ENCODE data around the gene SLFN12L.
"Not testable (repeated sequence)": the region's sequence is repeated elsewhere in the genome, so short reads cannot be mapped to it uniquely, and the experiment has no call there.

Gene SLFN12L

DNA sequence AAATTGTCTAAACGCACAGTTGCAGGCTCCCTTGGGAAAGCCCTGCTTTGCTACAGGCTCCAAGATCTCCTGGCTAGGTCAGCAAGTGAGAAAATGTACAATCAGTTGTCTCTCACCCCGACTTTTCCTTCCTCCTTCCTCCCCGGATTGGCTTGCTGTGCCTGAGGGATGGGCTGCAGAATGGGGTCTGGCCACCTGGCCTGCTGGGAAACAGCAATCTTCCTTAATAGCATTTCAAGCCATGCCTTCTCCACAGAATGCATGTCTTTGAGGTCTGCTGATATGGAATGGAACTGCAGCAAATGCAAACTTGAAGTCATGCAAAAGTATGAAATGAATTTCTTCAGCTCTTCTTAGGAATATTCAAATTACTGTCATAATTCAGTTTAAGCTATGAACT is 46.1 kb downstream of the SLFN12L start:
- DNase-seq: no peak

DNA sequence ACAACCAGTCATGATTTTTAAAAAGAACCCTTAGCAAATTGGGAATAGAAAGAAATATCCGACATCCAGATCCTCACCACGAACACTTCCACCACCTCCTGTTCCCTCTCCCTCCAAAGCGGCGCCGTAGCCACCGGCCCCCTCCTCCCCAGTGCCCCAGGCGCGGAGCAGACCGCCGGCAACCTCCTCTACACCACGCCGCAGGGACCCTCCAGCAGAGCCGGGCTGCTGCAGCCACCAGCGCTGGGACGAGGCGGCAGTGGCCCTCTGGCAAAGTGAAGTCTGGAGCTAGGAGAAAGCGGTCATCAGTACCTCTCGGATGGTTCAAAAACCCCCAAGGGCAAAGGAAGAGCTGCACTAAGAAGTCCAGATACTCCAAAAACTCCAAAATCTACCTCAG is 47.5 kb downstream of the SLFN12L start:
- DNase-seq: no peak

GRCh38 chr17:35488991-35489390 is 48.5 kb downstream of the SLFN12L start:
- no peak for DNase-seq

DNA sequence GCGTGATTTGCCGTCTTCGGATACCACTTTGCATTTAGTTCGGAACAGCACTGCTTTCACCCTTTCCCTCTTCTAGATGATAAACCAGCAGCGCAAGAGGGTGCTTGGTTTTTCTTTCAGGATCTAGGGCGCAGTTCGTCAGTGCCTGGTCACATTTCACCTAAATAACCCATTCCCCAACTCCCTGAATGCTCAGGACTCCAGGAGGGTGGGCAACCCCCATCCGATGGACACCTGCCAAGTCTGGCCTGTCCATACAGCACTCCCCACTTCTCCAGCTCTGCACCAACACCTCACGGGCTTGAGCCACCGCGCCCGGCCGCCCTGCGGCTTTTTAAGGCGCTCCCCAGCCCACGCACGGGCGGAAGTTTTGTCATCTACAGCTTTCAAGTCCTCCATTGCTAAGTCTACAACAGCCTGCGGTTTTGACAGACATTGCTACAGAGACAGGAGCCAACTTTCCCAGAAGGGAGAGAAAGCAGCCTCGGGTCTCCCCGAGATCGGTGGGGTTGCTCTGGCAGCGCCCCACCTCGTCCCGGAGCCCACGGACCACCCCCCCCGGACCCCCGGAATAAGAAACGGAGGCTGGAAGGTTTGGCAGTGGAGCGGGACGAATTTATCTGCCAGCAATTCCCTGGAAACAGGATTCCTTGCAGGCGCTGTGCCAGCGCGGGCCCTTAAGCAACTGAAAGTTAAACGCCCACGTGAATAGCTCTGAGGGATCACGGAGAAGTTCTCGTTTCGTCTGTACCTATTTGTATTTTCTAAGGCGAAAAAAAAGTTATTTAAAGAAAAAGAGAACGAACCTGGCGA is 50.4 kb downstream of the SLFN12L start:
- DNase-seq: no peak

GRCh38 chr17:35479271-35479670 is 58.2 kb downstream of the SLFN12L start:
- DNase-seq: no peak

GRCh38 chr17:35477248-35477647 is 60.2 kb downstream of the SLFN12L start:
- DNase-seq: no peak

DNA sequence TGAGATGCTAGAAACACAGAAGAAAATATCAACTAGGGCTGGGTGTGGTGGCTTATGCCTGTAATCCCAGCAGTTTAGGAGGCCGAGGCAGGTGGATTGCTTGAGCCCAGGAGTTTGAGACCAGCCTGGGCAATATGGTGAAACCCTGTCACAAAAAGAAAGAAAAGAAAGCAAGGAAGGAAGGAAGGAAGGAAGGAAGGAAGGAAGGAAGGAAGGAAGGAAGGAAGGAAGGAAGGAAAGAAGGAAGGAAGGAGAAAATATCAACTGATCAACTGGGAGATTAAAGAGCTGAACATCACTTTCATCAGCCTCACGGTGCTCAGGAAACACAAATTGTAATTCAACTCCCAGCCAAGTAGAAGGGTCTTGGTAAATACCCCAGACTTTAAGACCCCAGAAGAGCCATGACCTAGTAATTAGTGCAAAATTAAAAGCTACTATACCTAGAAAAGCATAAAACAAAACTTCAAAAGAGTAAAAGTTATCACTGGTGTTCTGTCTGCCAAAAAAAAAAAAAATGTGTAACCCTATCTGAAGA is 61.1 kb downstream of the SLFN12L start:
- DNase-seq: no peak

GRCh38 chr17:35468475-35468874 is 69.0 kb downstream of the SLFN12L start:
- no peak for DNase-seq

DNA sequence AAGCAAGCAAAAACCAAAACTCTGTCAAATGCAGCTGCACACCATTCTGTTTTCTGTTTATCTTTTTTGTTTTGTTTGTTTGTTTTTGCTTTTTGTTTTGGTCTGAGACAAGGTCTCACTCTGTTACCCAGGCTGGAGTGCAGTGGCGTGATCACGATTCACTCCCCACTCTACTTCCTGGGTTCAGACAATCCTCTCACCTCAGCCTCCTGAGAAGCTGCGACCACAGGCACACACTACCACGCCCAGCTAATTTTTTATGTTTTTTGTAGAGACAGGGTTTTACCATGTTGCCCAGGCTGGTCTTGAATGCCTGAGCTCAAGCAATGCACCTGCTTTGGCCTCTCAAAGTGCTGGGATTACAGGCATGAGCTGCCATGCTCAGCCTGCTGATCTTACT is 69.7 kb downstream of the SLFN12L start:
- no peak for DNase-seq

GRCh38 chr17:35460354-35460851 is 77.1 kb downstream of the SLFN12L start:
- peak; percentile 28 to 63 for DNase-seq

DNA sequence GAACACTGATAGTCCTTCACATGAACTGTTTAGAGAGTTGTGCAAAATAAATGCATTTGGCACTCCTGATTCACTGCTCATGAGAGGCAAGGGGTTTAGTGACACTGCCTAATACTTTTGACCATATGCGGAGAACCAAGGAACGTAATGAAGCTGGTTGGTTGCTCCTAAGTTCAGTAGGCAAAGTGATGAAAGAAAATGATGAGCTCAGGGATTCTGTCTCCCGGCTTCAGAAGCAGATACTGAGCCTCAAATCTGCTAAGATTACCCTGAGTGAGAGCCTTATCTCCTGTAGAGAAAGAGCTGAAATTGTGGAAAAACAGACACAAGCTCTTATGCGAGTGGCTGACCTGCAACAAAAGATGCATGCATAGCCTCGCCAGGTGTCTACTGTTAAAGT is 83.4 kb downstream of the SLFN12L start:
- DNase-seq: not testable (repeated sequence)

GRCh38 chr17:35453171-35453570 is 84.3 kb downstream of the SLFN12L start:
- no peak for DNase-seq

DNA sequence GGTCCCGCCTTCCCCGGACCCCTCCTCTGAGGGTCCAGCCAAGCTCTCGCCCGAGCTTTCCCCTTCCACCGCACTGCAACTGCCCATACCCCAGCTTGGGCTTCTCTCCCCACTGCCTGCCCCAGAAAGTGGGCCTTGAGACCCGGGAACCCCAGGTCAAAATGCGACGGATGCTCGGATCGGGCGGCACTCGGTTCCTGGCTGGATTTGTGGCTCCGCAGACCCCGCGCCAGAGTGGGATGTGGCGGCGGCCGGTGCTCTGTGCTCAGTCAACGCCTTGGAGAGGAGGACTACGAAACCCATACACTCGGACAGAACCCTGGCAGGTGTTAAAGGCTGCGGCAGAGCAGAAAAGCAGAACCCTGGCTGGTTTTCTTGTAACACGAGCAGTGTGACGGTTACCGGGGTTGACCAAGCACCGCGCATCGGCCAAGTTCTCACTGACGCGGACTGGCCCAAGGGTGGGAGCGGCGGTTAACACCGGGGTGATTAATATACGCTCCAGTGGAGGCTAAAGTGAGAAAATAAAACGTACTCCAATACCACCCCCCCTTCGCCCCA is 88.0 kb downstream of the SLFN12L start:
- DNase-seq: no peak

DNA sequence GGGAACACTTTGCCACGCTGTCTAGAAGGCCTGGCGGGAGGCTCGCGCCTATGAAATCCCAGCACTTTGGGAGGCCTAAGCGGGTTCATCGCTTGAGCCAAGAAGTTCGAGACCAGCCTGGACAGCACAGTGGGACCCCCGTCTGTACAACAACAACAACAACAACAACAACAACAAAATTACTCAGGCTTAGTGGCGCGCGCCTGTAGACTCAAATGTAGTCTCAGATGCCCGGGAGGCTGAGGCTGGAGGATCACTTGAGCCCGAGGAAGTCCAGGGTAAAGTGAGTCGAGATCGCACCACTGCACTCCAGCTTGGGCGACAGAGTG is 88.6 kb downstream of the SLFN12L start:
- no peak for DNase-seq

DNA sequence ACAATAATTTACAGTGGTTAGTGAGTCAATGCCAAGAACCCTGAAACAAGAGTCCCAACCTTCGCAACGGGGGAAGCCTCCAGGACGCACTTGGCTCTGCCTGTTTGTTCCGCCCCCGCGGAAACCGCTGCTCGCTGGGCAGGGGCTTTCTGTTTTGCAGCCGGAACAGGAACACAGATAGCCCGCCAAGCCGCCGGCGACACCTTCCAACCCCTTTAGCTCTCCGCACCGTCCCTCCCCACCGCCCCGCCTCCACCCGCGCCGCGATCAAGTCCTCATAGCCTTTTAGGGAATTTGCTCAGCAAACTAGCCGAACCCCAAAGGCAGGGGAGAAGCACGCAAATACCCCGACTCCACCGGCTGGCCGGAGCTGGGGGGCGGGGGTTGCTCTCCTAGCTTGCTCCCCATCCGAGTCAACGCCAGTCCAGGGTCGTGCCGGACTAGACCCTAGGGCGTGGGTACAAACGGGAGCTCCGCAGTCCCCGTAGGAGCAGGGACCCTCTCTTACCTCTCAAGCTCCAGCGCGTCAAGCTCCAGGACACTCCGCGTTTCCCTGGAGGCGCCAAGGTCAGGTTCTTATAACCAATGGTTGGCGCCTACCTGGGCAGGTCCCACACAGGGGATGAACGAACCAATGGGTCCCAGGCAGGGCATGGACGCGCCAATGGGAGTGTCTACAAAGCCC is 89.1 kb downstream of the SLFN12L start, which contains the start of gene SLFN13:
SLFN13 (minus strand) TSS at position 553 of the 685 bp plus-strand sequence. CDS start 3,086 bp downstream, outside the sequence.
- DNase-seq: no peak

GRCh38 chr17:35447499-35447898 is 90.0 kb downstream of the SLFN12L start:
- DNase-seq: no peak

DNA sequence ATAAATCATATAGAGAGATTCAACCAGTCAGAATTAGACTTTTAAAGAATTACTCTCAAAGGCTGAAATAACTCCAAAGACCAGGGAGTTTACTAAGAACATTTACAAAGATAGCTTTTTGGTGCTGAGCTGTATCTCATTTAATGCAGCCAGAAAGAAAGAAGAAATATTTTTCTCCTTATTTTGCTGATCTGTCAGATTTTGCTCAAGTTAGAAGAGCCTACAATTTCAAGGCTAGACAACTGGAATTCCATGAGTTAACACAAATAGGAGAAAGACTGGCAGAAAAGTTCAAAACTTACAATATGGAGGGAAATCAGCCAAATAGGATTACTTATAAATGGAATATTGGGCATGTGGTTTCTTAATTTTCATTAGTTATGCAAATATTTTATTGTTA is 99.0 kb downstream of the SLFN12L start:
- DNase-seq: no peak

DNA sequence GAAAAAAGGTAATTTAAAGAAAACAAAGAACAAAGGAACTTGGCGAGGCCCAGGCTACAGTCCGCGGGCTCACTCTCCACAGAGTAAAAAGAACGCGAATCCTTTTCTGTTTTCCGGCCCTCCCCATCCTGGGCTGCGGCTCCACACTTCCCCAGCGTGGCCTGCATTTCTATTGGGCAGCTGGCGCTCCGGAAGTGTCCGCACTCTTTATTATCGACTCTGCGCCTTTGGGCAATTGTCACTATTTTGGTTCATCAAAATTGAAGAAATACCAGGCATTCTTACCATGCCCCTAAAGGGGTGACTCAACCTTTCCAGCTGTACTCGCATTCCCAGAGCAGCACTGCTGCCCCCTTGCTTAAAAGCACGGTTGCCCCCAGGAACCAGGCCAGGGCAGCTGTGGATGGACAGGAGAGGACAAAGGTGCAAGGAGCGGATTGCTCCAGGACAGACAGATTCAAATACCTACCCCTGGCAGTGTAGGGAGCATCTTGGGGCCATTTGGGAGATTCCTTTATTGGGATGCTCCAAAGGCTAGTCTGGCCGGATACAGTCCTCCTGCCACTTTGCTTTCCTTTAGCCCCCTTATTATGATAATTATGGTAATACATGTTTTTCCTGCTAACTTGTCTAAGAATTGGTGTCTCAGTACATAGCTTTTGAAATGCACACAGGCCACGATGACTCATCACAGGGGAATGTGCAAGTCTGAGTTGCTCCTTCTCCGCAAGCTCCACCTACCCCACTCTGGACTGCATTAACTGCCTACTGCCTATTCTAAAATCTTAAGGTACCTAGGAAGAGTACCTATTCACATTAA is 104.2 kb downstream of the SLFN12L start:
- DNase-seq: no peak

- DNase-seq: no peak
Measured at GRCh38 chr17:35432176-35433074, 105.1 kb downstream of the SLFN12L start, which contains the start of gene SLFN12. TSS of gene SLFN12 (minus strand) at chr17:35432500. CDS start at chr17:35423028, 9,472 bp downstream.

- DNase-seq: no peak
Measured at GRCh38 chr17:35429702-35430101, 107.8 kb downstream of the SLFN12L start.

- DNase-seq: no peak
Measured at GRCh38 chr17:35428229-35428628, 109.2 kb downstream of the SLFN12L start.

DNA sequence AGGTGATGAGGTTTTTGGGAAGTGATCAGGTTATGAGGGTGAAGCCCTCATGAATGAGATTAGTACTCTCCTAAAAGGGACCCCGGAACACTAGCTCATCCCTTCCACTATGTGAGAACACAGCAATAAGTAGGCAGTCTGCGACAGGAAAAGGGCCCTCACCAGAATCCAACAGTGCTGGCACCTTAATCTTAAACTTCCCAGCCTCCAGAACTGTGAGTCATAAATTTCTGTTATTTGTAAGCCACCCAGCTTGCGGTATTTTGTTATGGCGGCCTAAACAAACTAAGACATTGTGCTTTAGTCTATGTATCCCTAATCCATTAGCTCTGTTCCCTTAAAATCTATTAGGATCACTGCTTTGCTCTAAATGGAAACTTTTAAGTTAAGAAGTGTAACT is 113.7 kb downstream of the SLFN12L start:
- DNase-seq: no peak
